CD8-positive, alpha-beta memory T cell (primary cell): Measurements from ENCODE around the gene EXTL1. TPM values are rescaled to one million over a fixed set of nuclear protein-coding genes. Genes with fewer than 3 reads are reported as not detected.

Experiments
- CTCF ChIA-PET: fragments of 350-600 bp; sonication (Branson Sonifier 250); formaldehyde crosslinking; loops from one replicate; lab custom pipeline; 2021; ENCODE audit warnings: antibody characterized with exemption; lab: Charles Lee
- POLR2A ChIA-PET: fragments of 350-600 bp; sonication (Branson Sonifier 250); formaldehyde crosslinking; loops from one replicate; lab custom pipeline; 2021; ENCODE audit warnings: antibody characterized with exemption; lab: Charles Lee
- DNase-seq, 5 donors: peaks; one replicate each; pipeline versions ENCODE4 v3.0.0 to v3.0.0-alpha.2; 2020 to 2022; ENCODE audit warnings: mixed read lengths in 1 of 5
- H3K27ac ChIP-seq: one replicate; pipeline ENCODE4 v1.7.0; 2013; ENCODE audit warnings: low read depth, mild to moderate bottlenecking, low read length, moderate library complexity
- H3K27me3 ChIP-seq: 2 replicates; pipeline ENCODE4 v1.7.0; 2013; ENCODE audit warnings: low read length, mild to moderate bottlenecking; ENCODE audit not compliant: insufficient read depth, poor library complexity, severe bottlenecking
- H3K36me3 ChIP-seq: 2 replicates; pipeline ENCODE4 v1.7.0; 2013; ENCODE audit warnings: mild to moderate bottlenecking, low read length, moderate library complexity; ENCODE audit not compliant: insufficient read depth
- H3K4me1 ChIP-seq: 2 replicates; pipeline ENCODE4 v1.7.0; 2013; ENCODE audit warnings: mild to moderate bottlenecking, low read length, moderate library complexity; ENCODE audit not compliant: insufficient read depth
- H3K4me3 ChIP-seq: 2 replicates; pipeline ENCODE4 v1.7.0; 2013; ENCODE audit warnings: mild to moderate bottlenecking, low read length
- H3K9me3 ChIP-seq: 2 replicates; pipeline ENCODE4 v1.7.0; 2013; ENCODE audit warnings: mild to moderate bottlenecking, low read length
- H3K27ac Mint-ChIP-seq, 8 donors: one replicate each; pipeline ENCODE4 v1.8.0; 2020 to 2021; ENCODE audit warnings: mixed read lengths in 8 of 8, mild to moderate bottlenecking in 6 of 8, inconsistent platforms in 3 of 8, moderate library complexity in 3 of 8
- H3K27me3 Mint-ChIP-seq, 2 donors: one replicate each; pipeline ENCODE4 v1.8.0; 2020 to 2021; ENCODE audit warnings: mixed read lengths in 2 of 2, mild to moderate bottlenecking in 1 of 2, moderate library complexity in 1 of 2
- H3K36me3 Mint-ChIP-seq, 3 donors: one replicate each; pipeline ENCODE4 v1.8.0; 2020 to 2021; ENCODE audit warnings: mixed read lengths in 3 of 3, inconsistent platforms in 1 of 3, mild to moderate bottlenecking in 1 of 3
- H3K4me1 Mint-ChIP-seq, 3 donors: one replicate each; pipeline ENCODE4 v1.8.0; 2020 to 2021; ENCODE audit warnings: mixed read lengths in 3 of 3, inconsistent platforms in 1 of 3, mild to moderate bottlenecking in 1 of 3
- H3K4me3 Mint-ChIP-seq, 7 donors: one replicate each; pipeline ENCODE4 v1.8.0; 2020 to 2021; ENCODE audit warnings: mixed read lengths in 7 of 7, mild to moderate bottlenecking in 6 of 7, moderate library complexity in 4 of 7, inconsistent platforms in 2 of 7
- H3K9me3 Mint-ChIP-seq, 5 donors: one replicate each; pipeline ENCODE4 v1.8.0; 2020 to 2022; ENCODE audit warnings: mixed read lengths in 5 of 5, mild to moderate bottlenecking in 3 of 5, moderate library complexity in 2 of 5, inconsistent platforms in 1 of 5
- polyA plus RNA-seq: library from polyadenylated mRNA; unstranded; fragments of 300-500 nt; fragmentation: Illumina TruSeq; gene quantifications from one replicate; pipeline ENCODE4 v1.2.3, GENCODE V29; 2021
- total RNA-seq, 2 experiments: library from RNA; stranded (reverse); gene quantifications; one replicate each; pipeline ENCODE4 v1.2.3, GENCODE V29; 2021

The EXTL1 gene
- total and polyA plus RNA-seq, 3 experiments from 2014 or later, result not detected

- Mint-ChIP-seq H3K27me3 (peaks cover 15 to 46% of the 10 kb centered on the region in 2 donors), H3K27ac (no peak overlapping the region), H3K9me3 (no peaks in the 10 kb centered on the region), H3K4me3 (no peak overlapping the region), H3K4me1 (no peaks in the 10 kb centered on the region), H3K36me3 (peaks cover 0 to 4% (median 0%) of the 10 kb centered on the region in 3 donors)
- ChIA-PET POLR2A (no interaction called here), CTCF (no interaction called here)
- DNase-seq, result no peak
- no peaks in the 10 kb centered on the region for H3K4me1 ChIP-seq
- no peaks in the 10 kb centered on the region for H3K36me3 ChIP-seq
- H3K27me3 ChIP-seq, result no peaks in the 10 kb centered on the region
- H3K27ac ChIP-seq, result no peak overlapping the region
- no peaks in the 10 kb centered on the region for H3K9me3 ChIP-seq
- H3K4me3 ChIP-seq, result no peak overlapping the region
Measured at GRCh38 chr1:26081267-26082019, 59.9 kb downstream of the EXTL1 start.

- Mint-ChIP-seq H3K4me3 (no peak overlapping the region), H3K9me3 (no peaks in the 10 kb centered on the region), H3K27me3 (peaks cover 15 to 45% of the 10 kb centered on the region in 2 donors), H3K36me3 (peaks cover 0 to 3% (median 0%) of the 10 kb centered on the region in 3 donors), H3K4me1 (no peaks in the 10 kb centered on the region), H3K27ac (no peak overlapping the region)
- no peaks in the 10 kb centered on the region for H3K27me3 ChIP-seq
- no peaks in the 10 kb centered on the region for H3K9me3 ChIP-seq
- H3K36me3 ChIP-seq, result no peaks in the 10 kb centered on the region
- DNase-seq, result no peak
- H3K4me3 ChIP-seq, result no peak overlapping the region
- ChIA-PET POLR2A (no interaction called here), CTCF (no interaction called here)
- no peak overlapping the region for H3K27ac ChIP-seq
- H3K4me1 ChIP-seq, result no peaks in the 10 kb centered on the region
Measured at GRCh38 chr1:26082020-26082350, 60.4 kb downstream of the EXTL1 start.

GRCh38 chr1:26083208-26083607, 61.6 kb downstream of the EXTL1 start:
- Histone ChIP-seq H3K27me3 (no peaks in the 10 kb centered on the region), H3K4me1 (no peaks in the 10 kb centered on the region), H3K9me3 (no peaks in the 10 kb centered on the region), H3K36me3 (no peaks in the 10 kb centered on the region), H3K27ac (no peak overlapping the region), H3K4me3 (no peak overlapping the region)
- ChIA-PET CTCF (interaction anchor here (0.6 kb wide), 2 partner anchors 926 to 1578 kb away, joined by 3 read pairs; no protein-coding TSS in a partner anchor), POLR2A (no interaction called here)
- DNase-seq, result no peak
- Mint-ChIP-seq H3K4me1 (no peaks in the 10 kb centered on the region), H3K36me3 (no peaks in the 10 kb centered on the region), H3K27me3 (peaks cover 15 to 38% of the 10 kb centered on the region in 2 donors), H3K27ac (no peak overlapping the region), H3K9me3 (no peaks in the 10 kb centered on the region), H3K4me3 (no peak overlapping the region)

DNA sequence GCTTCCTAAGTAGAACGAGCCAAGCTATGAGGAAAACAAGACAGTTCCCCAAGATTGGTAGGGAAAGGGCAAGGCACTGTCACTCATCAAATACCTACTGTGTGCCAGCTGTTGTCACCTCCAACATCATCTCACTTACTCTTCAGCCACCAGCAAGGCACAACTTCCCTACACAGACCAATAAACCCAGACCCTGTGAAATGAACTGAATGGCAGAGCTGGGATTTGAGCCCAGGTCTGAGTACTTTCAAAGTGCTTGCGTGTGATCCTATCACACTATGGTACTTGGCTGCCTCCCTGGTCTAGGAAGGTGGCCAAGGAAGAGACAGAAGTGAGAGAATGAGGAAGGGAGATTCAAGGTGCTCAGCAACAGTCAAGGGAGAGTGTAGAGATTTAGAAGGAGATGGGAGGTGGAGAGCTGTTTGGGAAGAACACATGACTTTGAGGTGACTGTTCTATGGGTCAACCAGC, 62.6 kb downstream of the EXTL1 start:
- CTCF ChIA-PET, result no interaction called here

GRCh38 chr1:26084844-26085243, 63.3 kb downstream of the EXTL1 start:
- H3K4me1 ChIP-seq, result no peaks in the 10 kb centered on the region
- no peaks in the 10 kb centered on the region for H3K36me3 ChIP-seq
- no peak overlapping the region for H3K4me3 ChIP-seq
- no peak for DNase-seq
- H3K27ac ChIP-seq, result no peak overlapping the region
- H3K36me3 Mint-ChIP-seq, result no peaks in the 10 kb centered on the region
- no peak overlapping the region for H3K4me3 Mint-ChIP-seq
- peaks cover 26 to 38% of the 10 kb centered on the region in 2 donors for H3K27me3 Mint-ChIP-seq
- H3K9me3 ChIP-seq, result no peaks in the 10 kb centered on the region
- no peaks in the 10 kb centered on the region for H3K27me3 ChIP-seq
- ChIA-PET POLR2A (no interaction called here), CTCF (no interaction called here)
- no peaks in the 10 kb centered on the region for H3K4me1 Mint-ChIP-seq
- no peak overlapping the region for H3K27ac Mint-ChIP-seq
- no peaks in the 10 kb centered on the region for H3K9me3 Mint-ChIP-seq

More for the DNA sequence above, 62.6 kb downstream of the EXTL1 start:
- no peaks in the 10 kb centered on the region for H3K4me1 Mint-ChIP-seq
- no peaks in the 10 kb centered on the region for H3K9me3 Mint-ChIP-seq
- Histone ChIP-seq H3K36me3 (no peaks in the 10 kb centered on the region), H3K27me3 (no peaks in the 10 kb centered on the region), H3K4me1 (no peaks in the 10 kb centered on the region), H3K4me3 (no peak overlapping the region), H3K27ac (no peak overlapping the region), H3K9me3 (no peaks in the 10 kb centered on the region)
- POLR2A ChIA-PET, result no interaction called here
- no peak overlapping the region for H3K4me3 Mint-ChIP-seq
- peak overlapping the region in 1 of 8 donors; percentile 0 for H3K27ac Mint-ChIP-seq
- no peak for DNase-seq
- peaks cover 23 to 33% of the 10 kb centered on the region in 2 donors for H3K27me3 Mint-ChIP-seq
- no peaks in the 10 kb centered on the region for H3K36me3 Mint-ChIP-seq

Other genes with a start within 250 kb of the EXTL1 start
- gene SELENON, start 221.6 kb upstream of the EXTL1 start, total RNA-seq, result 10 to 100 TPM; 10.6 to 11.7 TPM
- gene SELENON, start 221.6 kb upstream of the EXTL1 start, polyA plus RNA-seq, result 4.6 TPM
- 10 to 100 TPM; 30.2 to 33.5 TPM for gene MTFR1L, start 201.8 kb upstream of the EXTL1 start, total RNA-seq
- gene MTFR1L, start 201.8 kb upstream of the EXTL1 start, polyA plus RNA-seq, result 29.7 TPM
- gene AUNIP, start 162.3 kb upstream of the EXTL1 start, total RNA-seq, result 1 to 10 TPM; 7.3 to 7.4 TPM
- not detected for gene AUNIP, start 162.3 kb upstream of the EXTL1 start, polyA plus RNA-seq
- gene PAQR7, start 146.1 kb upstream of the EXTL1 start, total RNA-seq, result 1 to 10 TPM; 7.9 to 8.1 TPM
- gene PAQR7, start 146.1 kb upstream of the EXTL1 start, polyA plus RNA-seq, result 0.09 TPM
- gene STMN1, start 115.4 kb upstream of the EXTL1 start, total RNA-seq, result 100 to 1,000 TPM; 306 to 325 TPM
- 88.7 TPM for gene STMN1, start 115.4 kb upstream of the EXTL1 start, polyA plus RNA-seq
- gene PAFAH2, start 23.7 kb upstream of the EXTL1 start, total RNA-seq, result 10 to 100 TPM; 11.8 to 12.1 TPM
- 28.6 TPM for gene PAFAH2, start 23.7 kb upstream of the EXTL1 start, polyA plus RNA-seq
- gene SLC30A2, start 24.3 kb downstream of the EXTL1 start, total RNA-seq, result not detected
- gene SLC30A2, start 24.3 kb downstream of the EXTL1 start, polyA plus RNA-seq, result not detected
- gene TRIM63, start 45.9 kb downstream of the EXTL1 start, total RNA-seq, result not detected
- gene TRIM63, start 45.9 kb downstream of the EXTL1 start, polyA plus RNA-seq, result not detected
- 10 to 100 TPM; 14.5 to 14.6 TPM for gene PDIK1L, start 90.0 kb downstream of the EXTL1 start, total RNA-seq
- gene PDIK1L, start 90.0 kb downstream of the EXTL1 start, polyA plus RNA-seq, result 4.2 TPM
- not detected for gene FAM110D, start 137.3 kb downstream of the EXTL1 start, total RNA-seq
- gene FAM110D, start 137.3 kb downstream of the EXTL1 start, polyA plus RNA-seq, result not detected
- not detected for gene C1orf232, start 147.2 kb downstream of the EXTL1 start, total RNA-seq
- gene C1orf232, start 147.2 kb downstream of the EXTL1 start, polyA plus RNA-seq, result not detected
- gene ZNF593, start 148.1 kb downstream of the EXTL1 start, total RNA-seq, result 10 to 100 TPM; 86.4 to 87.9 TPM
- 26.2 TPM for gene ZNF593, start 148.1 kb downstream of the EXTL1 start, polyA plus RNA-seq
- gene ZNF593OS, start 150.1 kb downstream of the EXTL1 start, total RNA-seq, result not detected
- 0.85 TPM for gene ZNF593OS, start 150.1 kb downstream of the EXTL1 start, polyA plus RNA-seq
- gene CNKSR1, start 155.7 kb downstream of the EXTL1 start, total RNA-seq, result under 1 TPM; 0.37 to 0.86 TPM
- not detected for gene CNKSR1, start 155.7 kb downstream of the EXTL1 start, polyA plus RNA-seq
- not detected for gene CATSPER4, start 168.8 kb downstream of the EXTL1 start, total RNA-seq
- not detected for gene CATSPER4, start 168.8 kb downstream of the EXTL1 start, polyA plus RNA-seq
- gene CEP85, start 212.4 kb downstream of the EXTL1 start, total RNA-seq, result 10 to 100 TPM; 28.8 to 29.7 TPM
- 7.7 TPM for gene CEP85, start 212.4 kb downstream of the EXTL1 start, polyA plus RNA-seq